Activated naive CD4-positive, alpha-beta T cell treated with anti-CD3 and anti-CD28 coated beads, Interleukin-2, amount 50 U/mL, for 72 hours (primary cell): ENCODE measurements around the gene NR6A1. TPM values are rescaled to one million over a fixed set of nuclear protein-coding genes. Genes with fewer than 3 reads are reported as not detected.

Source experiments
- ATAC-seq, 2 donors: fragments of 150-1000 bp; cut with Tn5 transposase; 2 replicates each; pipeline ENCODE4 v1.10.0; 2021; ENCODE audit warnings: mild to moderate bottlenecking in 2 of 2, moderate library complexity in 2 of 2
- DNase-seq, 2 donors: peaks; one replicate each; pipeline ENCODE4 v3.0.0; 2021 to 2022; ENCODE audit warnings: low spot score in 2 of 2
- H3K27ac Mint-ChIP-seq, 2 donors: one replicate each; pipeline ENCODE4 v1.8.0; 2022; ENCODE audit warnings: mild to moderate bottlenecking in 2 of 2, mixed read lengths in 2 of 2
- H3K36me3 Mint-ChIP-seq, 2 donors: one replicate each; pipeline ENCODE4 v1.8.0; 2022; ENCODE audit warnings: mixed read lengths in 2 of 2
- H3K9me3 Mint-ChIP-seq, 2 donors: one replicate each; pipeline ENCODE4 v1.8.0; 2022; ENCODE audit warnings: mixed read lengths in 2 of 2
- total RNA-seq, 2 donors: library from RNA; stranded (reverse); gene quantifications; one replicate each; pipeline ENCODE4 v1.2.3, GENCODE V29; 2022

The NR6A1 gene
- total RNA-seq, 2 donors from 2014 or later, result 0.58 to 0.84 TPM

GRCh38 chr9:124724415-124725067 is 46.6 kb downstream of the NR6A1 start:
- H3K36me3 Mint-ChIP-seq, result no peaks in the 10 kb centered on the region
- ATAC-seq (no peak), DNase-seq (no peak)
- no peak overlapping the region for H3K27ac Mint-ChIP-seq
- H3K9me3 Mint-ChIP-seq, result no peaks in the 10 kb centered on the region

GRCh38 chr9:124723352-124723751 is 47.8 kb downstream of the NR6A1 start:
- ATAC-seq, result no peak
- Mint-ChIP-seq H3K9me3 (no peaks in the 10 kb centered on the region), H3K27ac (no peak overlapping the region), H3K36me3 (no peaks in the 10 kb centered on the region)
- no peak for DNase-seq

GRCh38 chr9:124721109-124721906 is 49.8 kb downstream of the NR6A1 start:
- Mint-ChIP-seq H3K27ac (no peak overlapping the region), H3K9me3 (no peaks in the 10 kb centered on the region), H3K36me3 (no peaks in the 10 kb centered on the region)
- DNase-seq, result no peak
- no peak for ATAC-seq

GRCh38 chr9:124720429-124721108 is 50.5 kb downstream of the NR6A1 start:
- no peak for DNase-seq
- H3K27ac Mint-ChIP-seq, result no peak overlapping the region
- H3K9me3 Mint-ChIP-seq, result no peaks in the 10 kb centered on the region
- ATAC-seq, result no peak
- H3K36me3 Mint-ChIP-seq, result no peaks in the 10 kb centered on the region

GRCh38 chr9:124718928-124719327 is 52.2 kb downstream of the NR6A1 start:
- ATAC-seq (no peak), DNase-seq (no peak)
- no peaks in the 10 kb centered on the region for H3K36me3 Mint-ChIP-seq
- no peaks in the 10 kb centered on the region for H3K9me3 Mint-ChIP-seq
- H3K27ac Mint-ChIP-seq, result no peak overlapping the region

GRCh38 chr9:124717597-124717996 is 53.5 kb downstream of the NR6A1 start:
- H3K9me3 Mint-ChIP-seq, result no peaks in the 10 kb centered on the region

GRCh38 chr9:124716808-124717207 is 54.3 kb downstream of the NR6A1 start:
- Mint-ChIP-seq H3K27ac (no peak overlapping the region), H3K36me3 (no peaks in the 10 kb centered on the region), H3K9me3 (no peaks in the 10 kb centered on the region)
- peak in 1 of 2 donors; percentile 14 for DNase-seq
- ATAC-seq, result peak; percentile 77 to 86

More at GRCh38 chr9:124717597-124717996, 53.5 kb downstream of the NR6A1 start:
- ATAC-seq (no peak), DNase-seq (no peak)
- Mint-ChIP-seq H3K36me3 (no peaks in the 10 kb centered on the region), H3K27ac (no peak overlapping the region)

GRCh38 chr9:124710766-124711165 is 60.3 kb downstream of the NR6A1 start:
- ATAC-seq, result no peak
- H3K9me3 Mint-ChIP-seq, result no peaks in the 10 kb centered on the region
- H3K27ac Mint-ChIP-seq, result no peak overlapping the region
- H3K36me3 Mint-ChIP-seq, result no peaks in the 10 kb centered on the region
- no peak for DNase-seq

- DNase-seq (no peak), ATAC-seq (no peak)
- Mint-ChIP-seq H3K27ac (no peak overlapping the region), H3K9me3 (no peaks in the 10 kb centered on the region), H3K36me3 (no peaks in the 10 kb centered on the region)
These were observed 61.8 kb downstream of the NR6A1 start for GRCh38 chr9:124709292-124709690.

GRCh38 chr9:124708633-124709291 is 62.3 kb downstream of the NR6A1 start:
- ATAC-seq, result no peak
- DNase-seq, result no peak
- Mint-ChIP-seq H3K9me3 (no peaks in the 10 kb centered on the region), H3K27ac (no peak overlapping the region), H3K36me3 (no peaks in the 10 kb centered on the region)

GRCh38 chr9:124708074-124708473 is 63.0 kb downstream of the NR6A1 start:
- no peaks in the 10 kb centered on the region for H3K9me3 Mint-ChIP-seq
- H3K27ac Mint-ChIP-seq, result no peak overlapping the region
- ATAC-seq (no peak), DNase-seq (no peak)
- no peaks in the 10 kb centered on the region for H3K36me3 Mint-ChIP-seq

- ATAC-seq (no peak), DNase-seq (no peak)
- H3K36me3 Mint-ChIP-seq, result no peaks in the 10 kb centered on the region
- no peaks in the 10 kb centered on the region for H3K9me3 Mint-ChIP-seq
- H3K27ac Mint-ChIP-seq, result no peak overlapping the region
These were observed 63.4 kb downstream of the NR6A1 start for GRCh38 chr9:124707666-124708065.

GRCh38 chr9:124706685-124707084 is 64.4 kb downstream of the NR6A1 start:
- ATAC-seq (no peak), DNase-seq (no peak)
- no peaks in the 10 kb centered on the region for H3K36me3 Mint-ChIP-seq
- no peak overlapping the region for H3K27ac Mint-ChIP-seq
- no peaks in the 10 kb centered on the region for H3K9me3 Mint-ChIP-seq

- no peak for DNase-seq
- no peak for ATAC-seq
- no peak overlapping the region for H3K27ac Mint-ChIP-seq
- no peaks in the 10 kb centered on the region for H3K36me3 Mint-ChIP-seq
- H3K9me3 Mint-ChIP-seq, result no peaks in the 10 kb centered on the region
These were observed 71.5 kb downstream of the NR6A1 start for GRCh38 chr9:124699575-124699974.

GRCh38 chr9:124698265-124698664 is 72.8 kb downstream of the NR6A1 start:
- ATAC-seq (no peak), DNase-seq (no peak)
- H3K36me3 Mint-ChIP-seq, result no peaks in the 10 kb centered on the region
- no peaks in the 10 kb centered on the region for H3K9me3 Mint-ChIP-seq
- H3K27ac Mint-ChIP-seq, result no peak overlapping the region

- Mint-ChIP-seq H3K9me3 (no peaks in the 10 kb centered on the region), H3K27ac (no peak overlapping the region), H3K36me3 (no peaks in the 10 kb centered on the region)
- no peak for DNase-seq
- no peak for ATAC-seq
These were observed 73.5 kb downstream of the NR6A1 start for GRCh38 chr9:124697326-124698200.
